GM23248 (cell line): Measurements from ENCODE around the gene PHLDA3.

Experiments used
- EZH2 ChIP-seq: fragments of 200-600 bp; sonication (generic); IDR thresholded peaks from 2 replicates; pipeline ENCODE4 v1.6.1; 2018; ENCODE audit warnings: antibody characterized with exemption, mild to moderate bottlenecking; ENCODE audit not compliant: insufficient read depth, poor library complexity, severe bottlenecking
- EZH2phosphoT487 ChIP-seq: fragments of 200-600 bp; sonication (generic); IDR thresholded peaks from 2 replicates; pipeline ENCODE4 v1.6.1; 2018; ENCODE audit warnings: antibody characterized with exemption, moderate library complexity, mild to moderate bottlenecking, low read depth; ENCODE audit not compliant: insufficient read depth

DNA sequence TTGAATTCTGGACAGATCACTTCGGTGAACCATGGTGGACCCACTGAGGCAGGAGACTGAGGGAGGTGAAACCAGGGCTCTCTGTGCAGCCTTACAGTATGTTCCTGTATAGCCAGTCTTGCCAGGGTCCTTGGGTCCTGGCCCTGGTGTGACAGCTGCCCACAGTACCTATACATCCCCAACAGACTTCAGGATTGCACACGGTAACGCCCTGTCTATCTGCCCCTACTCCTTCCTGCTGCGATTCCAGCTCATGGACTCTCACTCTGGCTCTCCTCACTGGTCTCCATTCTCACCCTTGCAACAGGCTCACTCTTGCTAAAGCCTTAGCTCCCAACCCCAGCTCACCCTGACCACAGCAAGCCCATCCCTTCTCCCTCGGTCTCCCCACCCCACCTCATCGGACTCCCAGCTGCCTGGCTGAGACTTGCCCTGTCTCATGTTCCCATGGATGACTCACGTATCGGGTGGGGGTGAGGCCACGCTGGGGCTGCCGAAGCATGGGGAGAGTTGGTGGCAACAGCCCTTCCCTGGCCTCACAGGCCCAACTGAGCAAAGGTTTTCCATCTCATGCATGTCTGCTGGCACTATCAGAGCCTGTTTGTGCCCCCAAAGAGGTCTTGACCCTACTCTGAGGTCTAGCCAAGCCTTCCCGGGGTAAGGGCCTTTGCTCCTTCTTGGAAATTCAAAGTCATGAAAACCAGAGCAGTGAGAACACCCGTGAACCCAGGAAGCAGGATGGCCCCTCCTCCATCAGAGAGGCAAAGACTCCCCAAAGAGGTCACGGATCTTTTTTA lies 7.1 kb downstream of the PHLDA3 start:
- no peak for TF ChIP-seq EZH2
- TF ChIP-seq EZH2phosphoT487: no peak
